HepG2 (cell line): ENCODE measurements around the gene PLCB2. TPM values are rescaled to one million over a fixed set of nuclear protein-coding genes. Genes with fewer than 3 reads are reported as not detected.

Source experiments
- ATAC-seq: fragments of 200-7000 bp; cut with Tn5 transposase; 3 replicates; pipeline ENCODE4 v1.9.1; 2020; ENCODE audit warnings: mild to moderate bottlenecking, moderate library complexity
- BruUV-seq: library from RNA; stranded (reverse); fragments of 400-500 nt; replicated peaks from 2 replicates; lab custom pipeline; 2021; lab: Mats Ljungman, UMichigan
- CTCF ChIA-PET: fragments of 300-600 bp; formaldehyde crosslinking; extraction: SDS; loops from one replicate; lab custom pipeline; 2021; ENCODE audit warnings: low total read pairs, inconsistent platforms, low intra/inter-chr PET ratio; lab: Yijun Ruan, JAX
- POLR2A ChIA-PET: fragments of 350-600 bp; sonication (Branson Sonifier 250); formaldehyde crosslinking; loops from one replicate; lab custom pipeline; 2020; ENCODE audit warnings: antibody characterized with exemption, inconsistent platforms; lab: Yijun Ruan, JAX
- DNase-seq: peaks from one replicate; pipeline ENCODE4 v3.0.0-alpha.2; 2015; ENCODE audit warnings: low spot score
- FAIRE-seq: peaks from 3 replicates; lab custom pipeline; 2011; peaks lifted over from hg19 to GRCh38; lab: Jason Lieb, UNC
- H2AFZ ChIP-seq: one replicate; pipeline ENCODE4 v1.6.1; 2011; ENCODE audit warnings: low read length, inconsistent platforms
- H3K27ac ChIP-seq: fragments of 300-600 bp; 3 replicates; pipeline ENCODE4 v1.8.0; 2011; ENCODE audit warnings: mixed run types, mild to moderate bottlenecking, mixed read lengths, low read length, inconsistent platforms; ENCODE audit not compliant: insufficient read depth; ENCODE audit errors: extremely low read length
- H3K27me3 ChIP-seq, 2 experiments: fragments of 200-600 bp in 1 of 2; 2 replicates in 1 of 2; 3 replicates in 1 of 2; pipeline versions ENCODE4 v1.6.0 to v1.8.0; 2011; ENCODE audit warnings: low read length in 2 of 2, mild to moderate bottlenecking in 2 of 2, moderate library complexity in 2 of 2, inconsistent platforms in 1 of 2; ENCODE audit not compliant: insufficient read depth in 2 of 2, control insufficient read depth in 1 of 2
- H3K36me3 ChIP-seq, 2 experiments: fragments of 200-600 bp in 1 of 2; replicated peaks in 1 of 2; 2 replicates in 1 of 2; 3 replicates in 1 of 2; pipeline versions ENCODE4 v1.5.1 to v1.8.0; 2011; ENCODE audit warnings: low read length in 2 of 2, inconsistent platforms in 1 of 2; ENCODE audit not compliant: insufficient read depth in 2 of 2, control insufficient read depth in 1 of 2
- H3K4me1 ChIP-seq: 2 replicates; pipeline ENCODE4 v1.5.1; 2012; ENCODE audit warnings: low read length, inconsistent platforms; ENCODE audit not compliant: insufficient read depth
- H3K4me2 ChIP-seq: 2 replicates; pipeline ENCODE4 v1.6.0; 2011; ENCODE audit warnings: low read depth, low read length, inconsistent platforms
- H3K4me3 ChIP-seq, 3 experiments: fragments of 200-600 bp in 1 of 3; sonication (generic), shearing (Covaris generic) in 1 of 3; replicated peaks in 1 of 3; 2 replicates each; pipeline ENCODE4 v1.5.1; 2011 to 2016; ENCODE audit warnings: low read length in 3 of 3, inconsistent platforms in 2 of 3, low read depth in 2 of 3, mild to moderate bottlenecking in 2 of 3, control low read depth in 1 of 3, mixed read lengths in 1 of 3; ENCODE audit not compliant: insufficient read depth in 1 of 3
- H3K79me2 ChIP-seq: one replicate; pipeline ENCODE4 v1.6.1; 2011; ENCODE audit warnings: low read length, inconsistent platforms; ENCODE audit not compliant: insufficient read depth
- H3K9ac ChIP-seq: 2 replicates; pipeline ENCODE4 v1.6.0; 2011; ENCODE audit warnings: mild to moderate bottlenecking, low read depth, low read length, inconsistent platforms; ENCODE audit not compliant: insufficient read depth
- H3K9me3 ChIP-seq: 2 replicates; pipeline ENCODE4 v1.5.1; 2012; ENCODE audit warnings: mild to moderate bottlenecking, low read length
- H4K20me1 ChIP-seq: 2 replicates; pipeline ENCODE4 v1.6.0; 2011; ENCODE audit warnings: inconsistent platforms, mild to moderate bottlenecking, low read length, moderate library complexity; ENCODE audit not compliant: insufficient read depth
- ARID2 ChIP-seq: sonication (generic); formaldehyde crosslinking; IDR thresholded peaks from 2 replicates; pipeline ENCODE4 v1.8.1; 2022; ENCODE audit warnings: mild to moderate bottlenecking, missing genetic modification reagents, borderline replicate concordance
- MED8 ChIP-seq: sonication (generic); formaldehyde crosslinking; IDR thresholded peaks from 2 replicates; pipeline ENCODE4 v1.8.1; 2023; ENCODE audit warnings: mild to moderate bottlenecking, missing genetic modification reagents; ENCODE audit not compliant: insufficient replicate concordance
- NR3C1 ChIP-seq: sonication (generic); formaldehyde crosslinking; IDR thresholded peaks from 2 replicates; pipeline ENCODE4 v1.4.0; 2020; ENCODE audit warnings: missing genetic modification reagents
- ZFY ChIP-seq: sonication (generic); formaldehyde crosslinking; IDR thresholded peaks from 2 replicates; pipeline ENCODE4 v1.4.0; 2020; ENCODE audit warnings: missing genetic modification reagents
- WGBS: methylation state at CpG from one replicate; pipeline ENCODE4 v1.1.6; 2017; ENCODE audit warnings: low lambda C conversion rate; 5-methylcytosine and 5-hydroxymethylcytosine counted together
- in situ Hi-C: cut with HindIII; loops from 2 replicates; pipeline ENCODE4 v1.10.0; 2017; ENCODE audit warnings: low pct_unique_long_range_greater_than_20kb; ENCODE audit not compliant: extremely low pct_ligation_motif_present
- intact Hi-C: fragments of 100-400 bp; cut with micrococcal nuclease; formaldehyde crosslinking; loops from one replicate; pipeline ENCODE4 v1.10.0; 2022; ENCODE audit not compliant: unreplicated experiment
- polyA plus RNA-seq, 8 experiments: library from polyadenylated mRNA; depleted of rRNA in 3 of 8; stranded (reverse) in 7 of 8; unstranded in 1 of 8; fragments of >200 nt; fragmentation: Illumina TruSeq in 4 of 8; extraction: Trizol in 4 of 8; gene quantifications; 2 replicates each; pipeline versions ENCODE4 v1.2.1 to v1.2.3, GENCODE V29; 2011 to 2016; ENCODE audit warnings: low read depth in 4 of 8, missing spikeins in 1 of 8, mixed read lengths in 1 of 8; ENCODE audit not compliant: insufficient read depth in 1 of 8
- total RNA-seq, 5 experiments: library from RNA; depleted of rRNA; stranded (reverse); fragments of >200 nt; fragmentation: Illumina TruSeq; extraction: Trizol; gene quantifications; 2 replicates each; pipeline ENCODE4 v1.2.3, GENCODE V29; 2016; ENCODE audit warnings: low read depth in 1 of 5
- TF ChIP-seq, protein P1 (sequence below): sonication (generic); formaldehyde crosslinking; IDR thresholded peaks from 2 replicates; pipeline ENCODE4 v1.9.0; 2022; ENCODE audit warnings: missing genetic modification reagents, mild to moderate bottlenecking, borderline replicate concordance

Gene PLCB2
- total and polyA plus RNA-seq, 2 of the 13 experiments (the other 11 are each of a cell fraction or from before 2014, with no cell fraction given), result 0.11 TPM; not detected in 1

DNA sequence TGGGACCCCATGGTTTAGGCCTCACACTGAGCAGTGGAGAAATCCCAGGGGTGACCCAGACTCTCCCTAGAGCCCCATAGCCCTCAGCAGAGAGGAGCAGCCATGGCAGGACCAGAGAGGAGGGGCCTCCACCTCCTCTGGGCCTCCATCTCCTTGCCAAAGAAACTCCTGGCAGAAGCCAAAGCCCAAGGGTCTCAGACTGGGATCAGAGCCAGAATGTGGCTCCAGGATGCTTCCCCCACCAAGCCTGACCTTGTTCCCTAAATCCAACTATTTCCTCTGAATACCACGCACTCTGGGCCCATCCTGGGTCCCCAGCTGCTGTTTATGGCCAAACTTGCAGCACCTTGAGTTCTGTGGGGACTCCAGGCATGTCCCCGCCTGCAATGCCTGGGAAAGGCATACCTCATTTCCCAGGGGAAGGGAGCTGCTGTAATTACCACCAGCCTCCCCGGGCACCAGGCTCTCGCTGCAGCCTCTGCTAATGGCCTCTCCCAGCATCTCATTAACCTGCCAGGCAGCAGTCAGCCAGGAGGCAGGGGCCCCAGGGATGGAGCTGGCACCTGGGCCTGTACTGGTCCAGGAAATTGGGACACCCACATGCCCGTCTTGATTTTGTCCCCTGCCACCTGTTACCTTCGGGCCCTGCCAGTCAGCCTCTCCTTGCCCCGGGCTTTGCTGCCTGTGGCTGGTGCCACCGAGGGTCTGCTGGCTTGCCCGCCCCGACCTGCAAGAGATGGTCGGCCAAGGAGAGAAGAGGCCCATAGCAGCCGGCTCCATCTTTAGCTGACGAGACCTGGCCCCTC, 28.4 kb upstream of the PLCB2 start (continued):
- TF ChIP-seq MED8 (CRISPR knock-in tag) (no peak), NR3C1 (CRISPR knock-in tag) (no peak)
- TF ChIP-seq, protein P1, sequence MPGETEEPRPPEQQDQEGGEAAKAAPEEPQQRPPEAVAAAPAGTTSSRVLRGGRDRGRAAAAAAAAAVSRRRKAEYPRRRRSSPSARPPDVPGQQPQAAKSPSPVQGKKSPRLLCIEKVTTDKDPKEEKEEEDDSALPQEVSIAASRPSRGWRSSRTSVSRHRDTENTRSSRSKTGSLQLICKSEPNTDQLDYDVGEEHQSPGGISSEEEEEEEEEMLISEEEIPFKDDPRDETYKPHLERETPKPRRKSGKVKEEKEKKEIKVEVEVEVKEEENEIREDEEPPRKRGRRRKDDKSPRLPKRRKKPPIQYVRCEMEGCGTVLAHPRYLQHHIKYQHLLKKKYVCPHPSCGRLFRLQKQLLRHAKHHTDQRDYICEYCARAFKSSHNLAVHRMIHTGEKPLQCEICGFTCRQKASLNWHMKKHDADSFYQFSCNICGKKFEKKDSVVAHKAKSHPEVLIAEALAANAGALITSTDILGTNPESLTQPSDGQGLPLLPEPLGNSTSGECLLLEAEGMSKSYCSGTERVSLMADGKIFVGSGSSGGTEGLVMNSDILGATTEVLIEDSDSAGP (CRISPR knock-in tag), result no peak

DNA sequence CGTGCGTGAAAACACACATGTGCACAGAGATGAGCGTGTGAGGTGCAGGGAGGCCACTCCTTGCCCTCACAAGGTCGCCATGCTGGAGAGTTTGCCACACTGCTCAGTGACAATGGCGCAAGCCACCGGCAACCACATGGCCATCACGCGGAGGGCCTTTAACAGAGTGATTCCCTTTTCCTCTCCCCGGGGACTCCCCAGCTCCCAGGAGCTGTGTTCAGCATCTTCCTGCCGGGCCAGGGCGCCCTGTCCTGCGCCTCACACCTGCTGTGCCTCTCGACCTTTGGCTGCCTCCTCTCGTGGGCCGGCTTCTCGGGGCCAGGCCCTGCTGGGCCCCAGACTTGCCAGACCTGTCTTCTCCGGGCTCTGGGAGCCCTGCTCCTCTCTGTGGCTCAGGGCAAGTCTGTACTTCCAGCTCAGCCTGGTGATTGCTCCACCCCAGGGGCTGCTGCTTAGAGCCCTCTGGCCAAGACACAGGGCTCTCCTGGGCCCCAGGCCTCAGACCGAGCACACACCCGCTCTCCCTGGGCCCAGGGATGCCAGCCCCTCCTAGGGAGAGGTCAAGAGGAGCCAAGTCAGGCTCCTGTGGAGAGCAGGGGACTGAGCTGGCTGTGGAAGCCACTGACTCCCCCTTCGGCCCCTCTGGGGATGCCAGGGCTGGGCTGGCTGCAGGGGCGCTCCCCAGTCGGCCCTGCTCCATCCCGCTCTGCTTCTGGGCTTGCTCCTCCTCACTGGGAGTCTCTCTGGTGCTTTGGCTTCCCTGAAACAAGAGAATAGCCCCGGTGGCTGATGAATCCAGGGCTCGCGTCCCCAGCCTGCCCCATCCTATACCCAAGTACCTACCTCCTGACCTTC, 27.4 kb upstream of the PLCB2 start:
- BruUV-seq, result no TSS peak
- CTCF ChIA-PET, result no interaction called here
- Histone ChIP-seq H3K9me3 (no peaks in the 10 kb centered on the region), H3K36me3 (no peaks in the 10 kb centered on the region; a peak in 1 of 5 replicates), H3K9ac (no peak overlapping the region), H3K4me3 (no peak overlapping the region), H3K79me2 (no peaks in the 10 kb centered on the region), H4K20me1 (peaks cover 4% of the 10 kb centered on the region; the same call in 1 of the 2 replicates), H3K4me1 (peaks cover 33% of the 10 kb centered on the region), H2AFZ (no peak overlapping the region), H3K4me2 (no peak overlapping the region), H3K27me3 (no peaks in the 10 kb centered on the region), H3K27ac (no peak overlapping the region)
- POLR2A ChIA-PET, result interaction anchor here (1.3 kb wide), 1 partner anchor 10 kb away, joined by 3 read pairs; no protein-coding TSS in a partner anchor
- intact Hi-C loops, result no loop called here
- in situ Hi-C loops, result no loop called here
- TF ChIP-seq ZFY (CRISPR knock-in tag), result no peak
- TF ChIP-seq ARID2 (CRISPR knock-in tag), result no peak
- ATAC-seq (no peak), DNase-seq (no peak), FAIRE-seq (no peak)
- WGBS, result 88% methylated on average over 11 of the region's 26 CpGs
